COLO668 (cell line): ENCODE results near the gene PLD4.
"Not testable (repeated sequence)": the region's sequence is repeated elsewhere in the genome, so short reads cannot be mapped to it uniquely, and the experiment has no call there.

Experiments
- DNase-seq: peaks from one replicate; lab custom pipeline; 2025; ENCODE audit not compliant: unreplicated experiment; lab: John Stamatoyannopoulos, UW

The PLD4 gene

GRCh38 chr14:104885973-104886689 lies 38.5 kb upstream of the PLD4 start:
- DNase-seq: no peak

GRCh38 chr14:104886690-104887622 lies 37.7 kb upstream of the PLD4 start:
- no peak for DNase-seq

GRCh38 chr14:104887623-104888488 lies 36.8 kb upstream of the PLD4 start:
- DNase-seq: no peak

GRCh38 chr14:104888489-104889374 lies 35.9 kb upstream of the PLD4 start:
- DNase-seq: no peak

- no peak for DNase-seq
Measured at GRCh38 chr14:104889375-104889757, 35.3 kb upstream of the PLD4 start.

- DNase-seq: not testable (repeated sequence)
Measured at GRCh38 chr14:104890292-104890691, 34.4 kb upstream of the PLD4 start.

GRCh38 chr14:104891121-104891551 lies 33.5 kb upstream of the PLD4 start:
- DNase-seq: no peak

GRCh38 chr14:104891664-104892530 lies 32.8 kb upstream of the PLD4 start:
- DNase-seq: no peak

- no peak for DNase-seq
Measured at GRCh38 chr14:104892531-104893434, 31.9 kb upstream of the PLD4 start.

- DNase-seq: no peak
Measured at GRCh38 chr14:104893435-104894207, 31.1 kb upstream of the PLD4 start.

GRCh38 chr14:104894331-104895206 lies 30.1 kb upstream of the PLD4 start:
- no peak for DNase-seq

- DNase-seq: no peak
Measured at GRCh38 chr14:104895207-104895785, 29.4 kb upstream of the PLD4 start.

- DNase-seq: peak; percentile 96
Measured at GRCh38 chr14:104895786-104896661, 28.7 kb upstream of the PLD4 start.

GRCh38 chr14:104897330-104898194 lies 27.1 kb upstream of the PLD4 start:
- DNase-seq: no peak
